ENCODE data around the gene UBP1.
A peak's percentile ranks its signal among the peaks of the same experiment; 100 is the strongest.

The UBP1 gene

DNA sequence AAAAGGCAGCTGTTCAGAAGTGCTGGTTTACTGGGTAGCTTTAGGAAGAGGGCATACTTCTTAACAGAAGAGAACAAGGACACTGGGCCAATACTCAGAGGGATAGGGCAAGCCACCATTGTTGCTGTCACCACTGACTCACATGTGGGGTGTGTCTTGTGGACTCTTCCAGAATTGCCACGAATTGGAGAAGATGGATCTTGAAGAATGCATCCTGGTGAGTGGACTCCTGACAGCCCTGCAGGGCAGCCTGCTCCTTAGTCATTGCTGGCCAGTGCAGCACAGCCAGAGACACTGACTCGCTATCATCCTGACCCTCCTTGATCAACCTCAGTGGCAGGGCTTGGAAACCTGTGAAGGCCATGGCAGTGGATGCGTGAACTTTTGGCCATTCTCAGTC lies 62.3 kb downstream of the UBP1 start:
- H3K9me3 ChIP-seq (ENCODE audit: severe bottlenecking), result no peaks in the 10 kb centered on the region
- no peaks in the 10 kb centered on the region for H3K27me3 ChIP-seq (ENCODE audit: insufficient read depth, poor library complexity, severe bottlenecking)
- TF ChIP-seq, protein P1, sequence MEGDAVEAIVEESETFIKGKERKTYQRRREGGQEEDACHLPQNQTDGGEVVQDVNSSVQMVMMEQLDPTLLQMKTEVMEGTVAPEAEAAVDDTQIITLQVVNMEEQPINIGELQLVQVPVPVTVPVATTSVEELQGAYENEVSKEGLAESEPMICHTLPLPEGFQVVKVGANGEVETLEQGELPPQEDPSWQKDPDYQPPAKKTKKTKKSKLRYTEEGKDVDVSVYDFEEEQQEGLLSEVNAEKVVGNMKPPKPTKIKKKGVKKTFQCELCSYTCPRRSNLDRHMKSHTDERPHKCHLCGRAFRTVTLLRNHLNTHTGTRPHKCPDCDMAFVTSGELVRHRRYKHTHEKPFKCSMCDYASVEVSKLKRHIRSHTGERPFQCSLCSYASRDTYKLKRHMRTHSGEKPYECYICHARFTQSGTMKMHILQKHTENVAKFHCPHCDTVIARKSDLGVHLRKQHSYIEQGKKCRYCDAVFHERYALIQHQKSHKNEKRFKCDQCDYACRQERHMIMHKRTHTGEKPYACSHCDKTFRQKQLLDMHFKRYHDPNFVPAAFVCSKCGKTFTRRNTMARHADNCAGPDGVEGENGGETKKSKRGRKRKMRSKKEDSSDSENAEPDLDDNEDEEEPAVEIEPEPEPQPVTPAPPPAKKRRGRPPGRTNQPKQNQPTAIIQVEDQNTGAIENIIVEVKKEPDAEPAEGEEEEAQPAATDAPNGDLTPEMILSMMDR (IDR thresholded peaks at IDR 0.05; ENCODE audit: poor library complexity, severe bottlenecking), result no peak
- H3K4me1 ChIP-seq (ENCODE audit: insufficient read depth, poor library complexity, severe bottlenecking), result no peaks in the 10 kb centered on the region
- DNase-seq (ENCODE audit: low spot score) (no peak), ATAC-seq (ENCODE audit: low read depth) (peak; percentile 60)
- peaks cover 85% of the 10 kb centered on the region for H3K36me3 ChIP-seq (ENCODE audit: low read depth)
- H3K27ac ChIP-seq (ENCODE audit: poor library complexity, severe bottlenecking), result no peak overlapping the region
- no peak overlapping the region for H3K4me3 ChIP-seq (ENCODE audit: severe bottlenecking)

DNA sequence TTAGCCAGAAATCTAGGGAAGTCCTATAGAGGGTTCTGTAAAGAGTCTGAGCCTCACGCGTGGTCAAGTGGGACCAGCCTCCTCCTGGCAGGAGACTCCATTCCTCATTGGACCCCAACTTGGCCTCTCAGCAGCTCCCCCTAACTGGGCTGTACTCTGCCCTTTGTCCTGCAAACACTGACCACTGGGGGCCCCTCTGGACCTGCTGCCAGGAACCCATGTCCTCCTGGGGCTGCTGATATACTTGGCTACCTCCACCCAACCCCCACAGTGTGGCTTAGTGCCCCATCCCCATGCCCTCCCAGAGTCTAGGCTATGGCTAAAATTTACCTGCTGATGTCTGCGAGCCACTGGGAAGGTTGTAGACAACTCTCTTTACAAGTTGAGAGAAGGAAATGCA lies 62.7 kb downstream of the UBP1 start:
- no peak for ATAC-seq (ENCODE audit: low read depth)
- no peaks in the 10 kb centered on the region for H3K9me3 ChIP-seq (ENCODE audit: severe bottlenecking)
- no peaks in the 10 kb centered on the region for H3K4me1 ChIP-seq (ENCODE audit: insufficient read depth, poor library complexity, severe bottlenecking)
- H3K27me3 ChIP-seq (ENCODE audit: insufficient read depth, poor library complexity, severe bottlenecking), result no peaks in the 10 kb centered on the region
- H3K4me3 ChIP-seq (ENCODE audit: severe bottlenecking), result no peak overlapping the region
- H3K36me3 ChIP-seq (ENCODE audit: low read depth), result peaks cover 81% of the 10 kb centered on the region
- H3K27ac ChIP-seq (ENCODE audit: poor library complexity, severe bottlenecking), result no peak overlapping the region
- TF ChIP-seq, protein P1 (IDR thresholded peaks at IDR 0.05; ENCODE audit: poor library complexity, severe bottlenecking), result no peak
- DNase-seq (ENCODE audit: low spot score), result no peak

DNA sequence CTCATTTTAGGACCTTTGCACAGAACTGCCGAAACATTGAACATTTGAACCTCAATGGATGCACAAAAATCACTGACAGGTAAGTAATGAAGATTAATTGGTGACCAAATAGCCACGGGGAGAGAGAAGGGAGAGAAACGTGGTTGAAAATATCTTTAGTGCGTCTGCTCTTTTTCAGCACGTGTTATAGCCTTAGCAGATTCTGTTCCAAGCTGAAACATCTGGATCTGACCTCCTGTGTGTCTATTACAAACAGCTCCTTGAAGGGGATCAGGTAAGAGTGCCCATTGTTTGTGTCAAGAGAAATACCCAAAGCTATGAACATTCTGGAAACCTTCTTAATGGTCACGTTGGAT lies 67.1 kb downstream of the UBP1 start:
- Histone ChIP-seq H3K36me3 (ENCODE audit: low read depth) (peaks cover 67% of the 10 kb centered on the region), H3K9me3 (ENCODE audit: severe bottlenecking) (no peaks in the 10 kb centered on the region), H3K4me3 (ENCODE audit: severe bottlenecking) (no peak overlapping the region), H3K27me3 (ENCODE audit: insufficient read depth, poor library complexity, severe bottlenecking) (no peaks in the 10 kb centered on the region), H3K4me1 (ENCODE audit: insufficient read depth, poor library complexity, severe bottlenecking) (no peaks in the 10 kb centered on the region), H3K27ac (ENCODE audit: poor library complexity, severe bottlenecking) (no peak overlapping the region)
- TF ChIP-seq, protein P1 (IDR thresholded peaks at IDR 0.05; ENCODE audit: poor library complexity, severe bottlenecking), result peak; percentile 64
- DNase-seq (ENCODE audit: low spot score), result no peak
- ATAC-seq (ENCODE audit: low read depth), result no peak

DNA sequence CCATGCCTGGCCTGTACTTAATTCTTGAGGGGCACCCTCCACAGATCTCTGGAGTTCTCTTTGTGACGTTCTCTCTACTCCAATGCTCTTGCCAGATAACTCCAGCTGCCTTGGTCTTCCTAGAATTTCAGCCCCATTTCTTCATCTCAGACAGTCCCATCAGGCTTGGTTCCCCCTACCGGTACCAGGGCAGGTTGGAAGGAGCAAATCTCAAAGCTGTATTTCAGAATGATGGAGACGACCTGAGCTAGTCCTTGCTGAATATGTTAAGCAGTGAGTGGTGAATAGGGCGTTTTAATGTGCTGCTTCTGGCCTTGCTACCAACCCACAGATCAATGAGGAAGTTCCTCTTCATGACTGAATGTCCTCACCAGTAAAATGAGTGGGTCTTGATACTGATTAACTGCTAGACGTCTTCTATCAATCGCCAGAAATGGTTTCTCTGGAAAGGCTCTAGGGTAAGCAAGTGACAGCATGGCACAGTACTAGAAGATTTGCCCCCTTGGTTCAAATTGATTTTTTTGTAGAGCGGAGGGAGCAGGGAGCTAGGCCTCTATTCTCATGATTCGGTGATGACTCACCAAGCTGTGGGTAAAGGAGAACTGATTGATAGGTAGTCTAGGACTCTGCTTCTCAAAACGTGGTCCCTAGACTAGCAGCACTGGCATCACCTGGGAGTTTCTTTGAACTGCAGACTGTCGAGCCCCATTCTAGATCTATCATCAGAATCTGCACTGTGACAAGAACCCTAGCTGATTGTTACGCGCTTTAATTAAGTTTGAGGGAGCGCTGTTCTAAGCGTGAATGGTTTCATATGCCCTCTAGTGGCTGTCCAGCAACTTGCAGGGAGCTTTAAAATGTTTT lies 67.8 kb downstream of the UBP1 start:
- Histone ChIP-seq H3K9me3 (ENCODE audit: severe bottlenecking) (no peaks in the 10 kb centered on the region), H3K4me1 (ENCODE audit: insufficient read depth, poor library complexity, severe bottlenecking) (no peaks in the 10 kb centered on the region), H3K36me3 (ENCODE audit: low read depth) (peaks cover 65% of the 10 kb centered on the region), H3K27me3 (ENCODE audit: insufficient read depth, poor library complexity, severe bottlenecking) (no peaks in the 10 kb centered on the region), H3K27ac (ENCODE audit: poor library complexity, severe bottlenecking) (peak overlapping the region; percentile 3), H3K4me3 (ENCODE audit: severe bottlenecking) (no peak overlapping the region)
- DNase-seq (ENCODE audit: low spot score), result no peak
- peak; percentile 97 for ATAC-seq (ENCODE audit: low read depth)
- TF ChIP-seq, protein P1 (IDR thresholded peaks at IDR 0.05; ENCODE audit: poor library complexity, severe bottlenecking), result peak; percentile 93

DNA sequence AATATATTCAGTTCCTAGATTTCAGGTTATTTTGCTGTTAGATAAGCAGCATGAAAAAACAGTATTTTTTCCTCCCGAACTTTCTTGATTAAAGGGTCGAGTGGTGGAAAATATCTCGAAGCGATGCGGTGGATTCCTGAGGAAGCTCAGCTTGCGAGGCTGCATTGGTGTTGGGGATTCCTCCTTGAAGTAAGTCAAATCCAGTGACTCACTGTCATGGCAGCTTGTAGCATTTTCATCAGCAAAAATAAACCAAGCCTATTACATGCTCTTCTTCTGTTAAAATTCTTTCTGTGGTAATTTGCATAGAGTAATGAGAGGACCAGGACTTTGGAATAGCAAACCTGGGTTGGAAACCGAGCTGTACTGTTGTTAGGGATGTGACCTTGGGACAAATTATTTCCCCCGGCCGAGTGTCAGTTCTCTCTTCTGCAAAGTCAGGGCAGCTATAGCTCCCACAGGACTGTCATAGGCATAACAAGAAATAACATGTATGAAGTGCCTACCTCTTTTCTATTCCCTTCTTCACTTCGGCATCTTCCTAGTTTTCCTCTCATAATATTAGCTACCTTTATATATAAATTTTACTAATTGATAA lies 75.6 kb downstream of the UBP1 start:
- Histone ChIP-seq H3K4me3 (ENCODE audit: severe bottlenecking) (no peak overlapping the region), H3K36me3 (ENCODE audit: low read depth) (peaks cover 9% of the 10 kb centered on the region; the same call in 1 of the 2 replicates), H3K4me1 (ENCODE audit: insufficient read depth, poor library complexity, severe bottlenecking) (peaks cover 33% of the 10 kb centered on the region), H3K27me3 (ENCODE audit: insufficient read depth, poor library complexity, severe bottlenecking) (no peaks in the 10 kb centered on the region), H3K9me3 (ENCODE audit: severe bottlenecking) (no peaks in the 10 kb centered on the region), H3K27ac (ENCODE audit: poor library complexity, severe bottlenecking) (peak overlapping the region; percentile 97)
- DNase-seq (ENCODE audit: low spot score), result no peak
- TF ChIP-seq, protein P1 (IDR thresholded peaks at IDR 0.05; ENCODE audit: poor library complexity, severe bottlenecking), result no peak
- no peak for ATAC-seq (ENCODE audit: low read depth)

Measured in RWPE2 (cell line).